ENCODE data around the gene C1QBP. TPM values are rescaled to one million over a fixed set of nuclear protein-coding genes. Genes with fewer than 3 reads are reported as not detected.

The C1QBP gene
- total RNA-seq, 1 experiment from 2014 or later, result 288 TPM

- no peak overlapping the region for H3K27ac ChIP-seq
- H3K36me3 ChIP-seq, result peaks cover 68% of the 10 kb centered on the region
- DNase-seq (ENCODE audit: low read depth in 1 of 2, low spot score in 2 of 2), result no peak
- no peaks in the 10 kb centered on the region for H3K27me3 ChIP-seq (replicated peaks)
- no peak overlapping the region for H3K4me3 ChIP-seq
- H3K9me3 ChIP-seq (replicated peaks), result no peaks in the 10 kb centered on the region
- peaks cover 21% of the 10 kb centered on the region for H3K4me1 ChIP-seq (replicated peaks)
Measured at GRCh38 chr17:5424909-5425308, 14.0 kb downstream of the C1QBP start.

GRCh38 chr17:5422505-5422904 lies 16.4 kb downstream of the C1QBP start:
- no peaks in the 10 kb centered on the region for H3K27me3 ChIP-seq (replicated peaks)
- peaks cover 53% of the 10 kb centered on the region for H3K36me3 ChIP-seq
- H3K27ac ChIP-seq, result no peak overlapping the region
- peak in 1 of 2 experiments; percentile 8 for DNase-seq (ENCODE audit: low read depth in 1 of 2, low spot score in 2 of 2)
- H3K4me1 ChIP-seq (replicated peaks), result peaks cover 18% of the 10 kb centered on the region
- no peaks in the 10 kb centered on the region for H3K9me3 ChIP-seq (replicated peaks)
- no peak overlapping the region for H3K4me3 ChIP-seq

GRCh38 chr17:5419959-5420653 lies 18.8 kb downstream of the C1QBP start, which contains the start of gene RPAIN:
Gene RPAIN, plus strand, starts transcription at chr17:5420182. Its CDS starts 29 bp downstream, at chr17:5420211.
- Histone ChIP-seq H3K27me3 (replicated peaks) (no peaks in the 10 kb centered on the region), H3K27ac (peak within 1 kb of the TSS; percentile 71), H3K9me3 (replicated peaks) (no peaks in the 10 kb centered on the region), H3K4me1 (replicated peaks) (peaks cover 14% of the 10 kb centered on the region), H3K4me3 (peak within 1 kb of the TSS; percentile 83), H3K36me3 (peaks cover 52% of the 10 kb centered on the region)
- DNase-seq (ENCODE audit: low read depth in 1 of 2, low spot score in 2 of 2), result peak in 1 of 2 experiments; percentile 78

- H3K4me3 ChIP-seq, result peak within 1 kb of the TSS; percentile 83
Measured at GRCh38 chr17:5419356-5419958, 19.5 kb downstream of the C1QBP start, which contains the start of gene NUP88. Gene NUP88, minus strand, starts transcription at chr17:5419662. Its CDS starts 12 bp downstream, at chr17:5419650.

GRCh38 chr17:5418858-5419355 lies 20.0 kb downstream of the C1QBP start:
- H3K27ac ChIP-seq, result peak overlapping the region; percentile 71
- H3K36me3 ChIP-seq, result peaks cover 54% of the 10 kb centered on the region
- H3K9me3 ChIP-seq (replicated peaks), result no peaks in the 10 kb centered on the region
- no peak for DNase-seq (ENCODE audit: low read depth in 1 of 2, low spot score in 2 of 2)
- H3K4me1 ChIP-seq (replicated peaks), result peaks cover 19% of the 10 kb centered on the region
- H3K4me3 ChIP-seq, result peak overlapping the region; percentile 83
- no peaks in the 10 kb centered on the region for H3K27me3 ChIP-seq (replicated peaks)

More at GRCh38 chr17:5419356-5419958, 19.5 kb downstream of the C1QBP start, which contains the start of gene NUP88:
- H3K9me3 ChIP-seq (replicated peaks), result no peaks in the 10 kb centered on the region
- peak; percentile 95 to 96 for DNase-seq (ENCODE audit: low read depth in 1 of 2, low spot score in 2 of 2)
- H3K27ac ChIP-seq, result peak within 1 kb of the TSS; percentile 71
- H3K27me3 ChIP-seq (replicated peaks), result no peaks in the 10 kb centered on the region
- peaks cover 52% of the 10 kb centered on the region for H3K36me3 ChIP-seq
- H3K4me1 ChIP-seq (replicated peaks), result peaks cover 14% of the 10 kb centered on the region

GRCh38 chr17:5416901-5417300 lies 22.1 kb downstream of the C1QBP start:
- H3K4me3 ChIP-seq, result no peak overlapping the region
- H3K27me3 ChIP-seq (replicated peaks), result no peaks in the 10 kb centered on the region
- DNase-seq (ENCODE audit: low read depth in 1 of 2, low spot score in 2 of 2), result no peak
- H3K4me1 ChIP-seq (replicated peaks), result peaks cover 16% of the 10 kb centered on the region
- no peak overlapping the region for H3K27ac ChIP-seq
- no peaks in the 10 kb centered on the region for H3K9me3 ChIP-seq (replicated peaks)
- H3K36me3 ChIP-seq, result peaks cover 57% of the 10 kb centered on the region

GRCh38 chr17:5413682-5414081 lies 25.3 kb downstream of the C1QBP start:
- Histone ChIP-seq H3K9me3 (replicated peaks) (no peaks in the 10 kb centered on the region), H3K36me3 (peaks cover 78% of the 10 kb centered on the region), H3K4me3 (no peak overlapping the region), H3K4me1 (replicated peaks) (peaks cover 16% of the 10 kb centered on the region), H3K27me3 (replicated peaks) (no peaks in the 10 kb centered on the region), H3K27ac (peak overlapping the region; percentile 46)
- DNase-seq (ENCODE audit: low read depth in 1 of 2, low spot score in 2 of 2), result peak in 1 of 2 experiments; percentile 13

GRCh38 chr17:5410594-5411272 lies 28.2 kb downstream of the C1QBP start:
- Histone ChIP-seq H3K27ac (no peak overlapping the region), H3K4me3 (no peak overlapping the region), H3K36me3 (peaks cover 90% of the 10 kb centered on the region), H3K9me3 (replicated peaks) (no peaks in the 10 kb centered on the region), H3K4me1 (replicated peaks) (peaks cover 12% of the 10 kb centered on the region), H3K27me3 (replicated peaks) (no peaks in the 10 kb centered on the region)
- no peak for DNase-seq (ENCODE audit: low read depth in 1 of 2, low spot score in 2 of 2)

- H3K4me1 ChIP-seq (replicated peaks), result peaks cover under 1% of the 10 kb centered on the region
- H3K4me3 ChIP-seq, result no peak overlapping the region
- H3K9me3 ChIP-seq (replicated peaks), result no peaks in the 10 kb centered on the region
- DNase-seq (ENCODE audit: low read depth in 1 of 2, low spot score in 2 of 2), result no peak
- peaks cover 93% of the 10 kb centered on the region for H3K36me3 ChIP-seq
- H3K27me3 ChIP-seq (replicated peaks), result no peaks in the 10 kb centered on the region
- H3K27ac ChIP-seq, result no peak overlapping the region
Measured at GRCh38 chr17:5408186-5408585, 30.8 kb downstream of the C1QBP start.

- Histone ChIP-seq H3K36me3 (peaks cover 93% of the 10 kb centered on the region), H3K27me3 (replicated peaks) (no peaks in the 10 kb centered on the region), H3K9me3 (replicated peaks) (no peaks in the 10 kb centered on the region), H3K4me1 (replicated peaks) (no peaks in the 10 kb centered on the region), H3K27ac (no peak overlapping the region), H3K4me3 (no peak overlapping the region)
- DNase-seq (ENCODE audit: low read depth in 1 of 2, low spot score in 2 of 2), result no peak
Measured at GRCh38 chr17:5405400-5405799, 33.6 kb downstream of the C1QBP start.

- Histone ChIP-seq H3K27me3 (replicated peaks) (no peaks in the 10 kb centered on the region), H3K4me1 (replicated peaks) (no peaks in the 10 kb centered on the region), H3K4me3 (no peak overlapping the region), H3K27ac (no peak overlapping the region), H3K36me3 (peaks cover 89% of the 10 kb centered on the region), H3K9me3 (replicated peaks) (no peaks in the 10 kb centered on the region)
- no peak for DNase-seq (ENCODE audit: low read depth in 1 of 2, low spot score in 2 of 2)
Measured at GRCh38 chr17:5399767-5400166, 39.2 kb downstream of the C1QBP start.

- H3K27me3 ChIP-seq (replicated peaks), result no peaks in the 10 kb centered on the region
- H3K9me3 ChIP-seq (replicated peaks), result no peaks in the 10 kb centered on the region
- peaks cover 82% of the 10 kb centered on the region for H3K36me3 ChIP-seq
- H3K27ac ChIP-seq, result no peak overlapping the region
- DNase-seq (ENCODE audit: low read depth in 1 of 2, low spot score in 2 of 2), result no peak
- H3K4me3 ChIP-seq, result no peak overlapping the region
- H3K4me1 ChIP-seq (replicated peaks), result no peaks in the 10 kb centered on the region
Measured at GRCh38 chr17:5396612-5397011, 42.3 kb downstream of the C1QBP start.

GRCh38 chr17:5391678-5392077 lies 47.3 kb downstream of the C1QBP start:
- no peaks in the 10 kb centered on the region for H3K9me3 ChIP-seq (replicated peaks)
- no peaks in the 10 kb centered on the region for H3K4me1 ChIP-seq (replicated peaks)
- no peak overlapping the region for H3K4me3 ChIP-seq
- no peak overlapping the region for H3K27ac ChIP-seq
- H3K27me3 ChIP-seq (replicated peaks), result no peaks in the 10 kb centered on the region
- H3K36me3 ChIP-seq, result peaks cover 84% of the 10 kb centered on the region
- DNase-seq (ENCODE audit: low read depth in 1 of 2, low spot score in 2 of 2), result no peak
